AG04450 (cell line): Measurements from ENCODE around the gene CKLF. TPM values are rescaled to one million over a fixed set of nuclear protein-coding genes. Genes with fewer than 3 reads are reported as not detected.
"Not testable (repeated sequence)": the region's sequence is repeated elsewhere in the genome, so short reads cannot be mapped to it uniquely, and the experiment has no call there.

Experiments used
- CTCF ChIA-PET: fragments of 300-600, 350-600 bp; formaldehyde crosslinking; extraction: SDS; loops from one replicate; lab custom pipeline; 2022; ENCODE audit warnings: antibody characterized with exemption, inconsistent platforms; lab: Charles Lee
- POLR2A ChIA-PET: fragments of 350-600 bp; formaldehyde crosslinking; extraction: SDS; loops from one replicate; lab custom pipeline; 2021; ENCODE audit warnings: antibody characterized with exemption, inconsistent platforms; lab: Yijun Ruan, JAX
- DNase-seq: peaks from one replicate; pipeline ENCODE4 v3.0.0-alpha.2; 2011; ENCODE audit warnings: low read depth, low spot score
- H3K27ac ChIP-seq: one replicate; pipeline ENCODE4 v1.5.1; 2012; ENCODE audit warnings: low read depth, low read length, control low read depth
- H3K27me3 ChIP-seq: one replicate; pipeline ENCODE4 v1.6.0; 2012; ENCODE audit warnings: low read length; ENCODE audit not compliant: control insufficient read depth, insufficient read depth
- H3K4me3 ChIP-seq: 2 replicates; pipeline ENCODE4 v1.5.1; 2011; ENCODE audit warnings: mild to moderate bottlenecking, low read depth, low read length, control low read depth
- H3K9me3 ChIP-seq: 2 replicates; pipeline ENCODE4 v1.5.1; 2012; ENCODE audit warnings: low read length; ENCODE audit not compliant: control insufficient read depth, insufficient read depth
- polyA plus RNA-seq: library from polyadenylated mRNA; depleted of rRNA; stranded (reverse); fragments of >200 nt; gene quantifications from 2 replicates; pipeline ENCODE4 v1.2.3, GENCODE V29; 2011
- TF ChIP-seq, protein P1 (sequence below): IDR thresholded peaks from 2 replicates; pipeline ENCODE4 v1.5.1; 2011; ENCODE audit warnings: low read depth, low read length, control low read depth, inconsistent platforms

The CKLF gene
- polyA plus RNA-seq, 1 experiment = 56.2 TPM

DNA sequence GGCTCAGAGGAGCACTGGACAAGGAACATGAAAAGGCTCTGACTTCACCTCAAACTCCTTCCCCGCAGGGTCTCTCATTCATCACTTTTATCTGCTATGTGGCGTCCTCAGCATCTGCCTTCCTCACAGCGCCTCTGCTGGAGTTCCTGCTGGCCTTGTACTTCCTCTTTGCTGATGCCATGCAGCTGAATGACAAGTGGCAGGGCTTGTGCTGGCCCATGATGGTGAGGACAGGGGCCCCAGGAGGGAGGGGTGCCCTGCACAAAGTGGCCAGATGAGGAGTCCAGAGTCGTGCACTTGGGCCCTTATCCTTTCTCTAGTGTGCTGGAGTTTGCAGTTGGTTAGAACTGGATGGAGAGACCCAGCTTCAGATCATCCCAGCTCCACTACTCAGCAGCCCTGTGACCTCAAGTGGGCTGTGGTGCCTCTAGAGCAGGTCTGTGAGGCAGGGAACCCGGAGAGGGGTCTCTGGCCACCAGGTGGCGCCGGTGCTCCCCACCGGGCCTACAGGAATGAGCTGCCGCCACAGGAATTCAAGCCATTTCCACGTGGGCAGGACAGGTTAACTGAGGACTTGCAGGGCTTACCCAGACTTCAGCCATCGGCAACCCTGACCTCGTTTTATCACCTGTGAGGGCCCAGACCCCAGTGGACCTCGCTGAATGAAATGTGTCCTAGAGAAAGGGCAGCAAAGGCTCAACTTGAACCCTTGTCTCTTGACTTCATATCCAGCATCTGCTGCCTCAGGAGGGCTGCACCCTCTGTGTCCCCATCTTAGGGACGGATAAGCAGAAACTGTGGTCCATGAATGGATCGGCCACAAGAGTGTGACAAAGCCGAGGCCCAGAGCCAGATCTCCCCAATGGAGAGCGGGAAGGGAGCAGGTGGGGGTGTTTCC, 56.1 kb downstream of the CKLF start:
- no peak overlapping the region; the same call in 1 of the 2 replicates for H3K4me3 ChIP-seq
- TF ChIP-seq, protein P1, sequence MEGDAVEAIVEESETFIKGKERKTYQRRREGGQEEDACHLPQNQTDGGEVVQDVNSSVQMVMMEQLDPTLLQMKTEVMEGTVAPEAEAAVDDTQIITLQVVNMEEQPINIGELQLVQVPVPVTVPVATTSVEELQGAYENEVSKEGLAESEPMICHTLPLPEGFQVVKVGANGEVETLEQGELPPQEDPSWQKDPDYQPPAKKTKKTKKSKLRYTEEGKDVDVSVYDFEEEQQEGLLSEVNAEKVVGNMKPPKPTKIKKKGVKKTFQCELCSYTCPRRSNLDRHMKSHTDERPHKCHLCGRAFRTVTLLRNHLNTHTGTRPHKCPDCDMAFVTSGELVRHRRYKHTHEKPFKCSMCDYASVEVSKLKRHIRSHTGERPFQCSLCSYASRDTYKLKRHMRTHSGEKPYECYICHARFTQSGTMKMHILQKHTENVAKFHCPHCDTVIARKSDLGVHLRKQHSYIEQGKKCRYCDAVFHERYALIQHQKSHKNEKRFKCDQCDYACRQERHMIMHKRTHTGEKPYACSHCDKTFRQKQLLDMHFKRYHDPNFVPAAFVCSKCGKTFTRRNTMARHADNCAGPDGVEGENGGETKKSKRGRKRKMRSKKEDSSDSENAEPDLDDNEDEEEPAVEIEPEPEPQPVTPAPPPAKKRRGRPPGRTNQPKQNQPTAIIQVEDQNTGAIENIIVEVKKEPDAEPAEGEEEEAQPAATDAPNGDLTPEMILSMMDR = peak; percentile 94
- DNase-seq = peak; percentile 71
- POLR2A ChIA-PET = interaction anchor here (0.8 to 1.0 kb wide), 2 partner anchors 10 to 52 kb away, joined by 3 read pairs; no protein-coding TSS in a partner anchor
- peak overlapping the region; percentile 57 for H3K27ac ChIP-seq
- H3K9me3 ChIP-seq = peaks cover 4% of the 10 kb centered on the region; the same call in 1 of the 2 replicates
- CTCF ChIA-PET = interaction anchor here (0.6 to 3.7 kb wide), 52 partner anchors 10 to 277 kb away, joined by 3 to 59 read pairs (median 4); partner anchors contain the start of genes CKLF, DYNC1LI2 and NAE1
- no peaks in the 10 kb centered on the region for H3K27me3 ChIP-seq

DNA sequence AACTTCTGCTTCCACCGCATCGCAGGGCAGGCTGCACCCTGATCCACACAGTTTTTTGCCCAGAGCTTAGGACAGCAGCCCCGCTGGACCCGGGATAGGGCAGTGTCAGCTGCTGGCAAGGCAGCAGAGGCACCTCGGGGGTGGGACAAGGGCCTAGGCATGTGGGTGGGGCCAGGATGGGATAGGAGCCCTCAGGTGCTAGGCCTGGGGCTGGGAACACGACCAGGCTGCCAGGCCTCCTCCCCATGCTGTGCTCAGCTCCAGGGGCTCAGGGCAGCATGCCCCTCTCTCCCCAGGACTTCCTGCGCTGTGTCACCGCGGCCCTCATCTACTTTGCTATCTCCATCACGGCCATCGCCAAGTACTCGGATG, 56.7 kb downstream of the CKLF start:
- POLR2A ChIA-PET = no interaction called here
- TF ChIP-seq, protein P1 = no peak
- peaks cover 4% of the 10 kb centered on the region; the same call in 1 of the 2 replicates for H3K9me3 ChIP-seq
- DNase-seq = no peak
- peak overlapping the region; percentile 57 for H3K27ac ChIP-seq
- no peaks in the 10 kb centered on the region for H3K27me3 ChIP-seq
- CTCF ChIA-PET = interaction anchor here (0.6 to 3.7 kb wide), 50 partner anchors 9 to 277 kb away, joined by 3 to 59 read pairs (median 5); partner anchors contain the start of genes CKLF, DYNC1LI2 and NAE1
- H3K4me3 ChIP-seq = no peak overlapping the region; the same call in 1 of the 2 replicates

DNA sequence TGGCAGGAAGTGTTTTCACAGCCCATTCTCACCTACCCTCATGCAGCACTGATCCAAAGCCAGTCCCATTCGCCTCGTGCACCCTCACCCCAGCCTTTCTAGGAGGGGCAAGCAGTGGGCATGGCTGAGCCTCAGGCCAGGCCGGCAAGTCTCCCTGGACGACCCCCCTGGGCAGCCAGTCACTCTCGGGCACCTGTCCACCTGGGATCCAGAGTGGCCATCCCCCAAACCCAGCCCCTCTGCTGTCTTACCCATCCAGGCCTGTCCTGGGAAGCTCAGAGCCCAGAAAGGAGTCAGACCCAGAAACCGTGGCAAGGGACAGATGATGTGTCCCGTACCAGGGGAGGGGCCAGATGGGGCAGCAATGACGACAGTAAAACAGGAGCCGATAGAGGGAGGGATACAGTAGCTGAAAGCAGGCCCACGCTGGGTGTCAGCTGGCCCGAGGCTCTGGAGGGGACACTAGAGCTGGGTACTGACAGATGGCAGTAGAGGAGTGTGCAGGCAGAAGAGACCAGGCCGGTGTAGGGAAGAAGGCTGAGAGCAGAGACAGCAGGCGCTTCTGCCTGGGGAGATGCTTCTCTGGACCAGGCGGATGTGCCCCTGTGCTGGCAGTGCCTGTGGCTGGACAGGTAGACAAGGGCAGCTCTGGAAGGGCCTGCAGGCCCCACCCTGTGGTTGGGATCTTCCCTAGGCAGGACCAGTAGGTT, 57.9 kb downstream of the CKLF start:
- CTCF ChIA-PET = interaction anchor here (1.4 to 3.7 kb wide), 5 partner anchors 8 to 259 kb away, joined by 4 to 59 read pairs (median 26); no protein-coding TSS in a partner anchor
- TF ChIP-seq, protein P1 = no peak
- Histone ChIP-seq H3K4me3 (no peak overlapping the region), H3K9me3 (peaks cover 4% of the 10 kb centered on the region; the same call in 1 of the 2 replicates), H3K27ac (no peak overlapping the region), H3K27me3 (no peaks in the 10 kb centered on the region)
- DNase-seq = no peak
- POLR2A ChIA-PET = no interaction called here

GRCh38 chr16:66611911-66612310, 59.5 kb downstream of the CKLF start:
- H3K9me3 ChIP-seq, H3K27me3 ChIP-seq, POLR2A ChIA-PET, DNase-seq, H3K4me3 ChIP-seq, H3K27ac ChIP-seq: not testable (repeated sequence)
- CTCF ChIA-PET = interaction anchor here (1.0 kb wide), 1 partner anchor 105 kb away, joined by 3 read pairs; no protein-coding TSS in a partner anchor

- no peak for DNase-seq
- Histone ChIP-seq H3K4me3 (no peak overlapping the region), H3K27me3 (no peaks in the 10 kb centered on the region), H3K9me3 (peaks cover 4% of the 10 kb centered on the region; the same call in 1 of the 2 replicates), H3K27ac (no peak overlapping the region)
- TF ChIP-seq, protein P1 = no peak
- ChIA-PET POLR2A (no interaction called here), CTCF (no interaction called here)
Observed at GRCh38 chr16:66612422-66612821, 60.0 kb downstream of the CKLF start.
